Endodermal cell (in vitro differentiated cells): ENCODE data around the gene KAZN. TPM values are rescaled to one million over a fixed set of nuclear protein-coding genes. Genes with fewer than 3 reads are reported as not detected.
A peak's percentile ranks its signal among the peaks of the same experiment; 100 is the strongest.

Experiments
- DNase-seq: peaks from one replicate; pipeline ENCODE4 v3.0.0-alpha.2; 2017
- H3K27ac ChIP-seq: 2 replicates; pipeline ENCODE4 v1.5.1; 2013; ENCODE audit warnings: mild to moderate bottlenecking, low read depth, low read length, moderate library complexity
- H3K27me3 ChIP-seq: 2 replicates; pipeline ENCODE4 v1.6.1; 2013; ENCODE audit warnings: mild to moderate bottlenecking, low read length, moderate library complexity; ENCODE audit not compliant: insufficient read depth, control insufficient read depth, poor library complexity, severe bottlenecking
- H3K36me3 ChIP-seq: 2 replicates; pipeline ENCODE4 v1.7.0; 2013; ENCODE audit warnings: mild to moderate bottlenecking, low read length, moderate library complexity; ENCODE audit not compliant: control insufficient read depth, insufficient read depth
- H3K4me1 ChIP-seq: one replicate; pipeline ENCODE4 v1.7.0; 2013; ENCODE audit warnings: low read length; ENCODE audit not compliant: control insufficient read depth, insufficient read depth
- H3K4me3 ChIP-seq: 2 replicates; pipeline ENCODE4 v1.5.1; 2013; ENCODE audit warnings: mild to moderate bottlenecking, low read length, moderate library complexity
- H3K9ac ChIP-seq: 2 replicates; pipeline ENCODE4 v1.6.1; 2013; ENCODE audit warnings: mild to moderate bottlenecking, low read length, moderate library complexity; ENCODE audit not compliant: poor library complexity, severe bottlenecking; ENCODE audit errors: extremely low read depth
- H3K9me3 ChIP-seq: 2 replicates; pipeline ENCODE4 v1.6.1; 2013; ENCODE audit warnings: mild to moderate bottlenecking, low read length, moderate library complexity; ENCODE audit not compliant: control insufficient read depth
- H3K27ac Mint-ChIP-seq: 2 replicates; pipeline ENCODE4 v1.8.0; 2020; ENCODE audit warnings: mixed read lengths
- H3K27me3 Mint-ChIP-seq: 2 replicates; pipeline ENCODE4 v1.8.0; 2021; ENCODE audit warnings: mild to moderate bottlenecking, mixed read lengths; ENCODE audit not compliant: insufficient read depth
- H3K36me3 Mint-ChIP-seq: 2 replicates; pipeline ENCODE4 v1.8.0; 2020; ENCODE audit warnings: low read depth, mixed read lengths
- H3K4me1 Mint-ChIP-seq: 2 replicates; pipeline ENCODE4 v1.8.0; 2020; ENCODE audit warnings: mixed read lengths
- H3K4me3 Mint-ChIP-seq: 2 replicates; pipeline ENCODE4 v1.8.0; 2020; ENCODE audit warnings: mild to moderate bottlenecking, moderate library complexity, mixed read lengths
- H3K9me3 Mint-ChIP-seq: 2 replicates; pipeline ENCODE4 v1.8.0; 2020; ENCODE audit warnings: mild to moderate bottlenecking, mixed read lengths
- CTCF ChIP-seq: fragments of 200-600 bp; sonication (generic); conservative IDR thresholded peaks from 2 replicates; pipeline ENCODE4 v1.5.0; 2021; ENCODE audit warnings: antibody characterized with exemption, mild to moderate bottlenecking
- WGBS, 2 experiments: methylation state at CpG; one replicate each; pipeline versions ENCODE4 v1.1.5 to v1.1.7; 2013; ENCODE audit warnings: missing lambda C conversion rate in 2 of 2, mixed read lengths in 1 of 2; ENCODE audit not compliant: insufficient coverage in 1 of 2, insufficient read length in 1 of 2; 5-methylcytosine and 5-hydroxymethylcytosine counted together
- total RNA-seq, 2 donors: library from RNA; stranded (reverse); fragmentation: NEBNext Ultra II Directional in 1 of 2; extraction: Animal tissue kit (Norgen Biotek cat#: 25700) in 1 of 2; gene quantifications; 2 replicates in 1 of 2; 3 replicates in 1 of 2; pipeline ENCODE4 v1.2.1, GENCODE V29; 2021

KAZN gene
- total RNA-seq, 2 donors from 2014 or later: 12.4 to 13.9 TPM

- 92 to 96% methylated on average over 11 to 14 of the region's 14 CpGs for WGBS, 2 experiments
- Histone ChIP-seq H3K36me3 (no peaks in the 10 kb centered on the region), H3K9ac (no peak overlapping the region), H3K9me3 (no peaks in the 10 kb centered on the region), H3K27ac (peak overlapping the region; percentile 38), H3K4me1 (no peaks in the 10 kb centered on the region), H3K27me3 (no peaks in the 10 kb centered on the region), H3K4me3 (no peak overlapping the region)
- Mint-ChIP-seq H3K9me3 (no peaks in the 10 kb centered on the region), H3K27me3 (no peaks in the 10 kb centered on the region), H3K4me1 (no peaks in the 10 kb centered on the region), H3K27ac (no peak overlapping the region), H3K4me3 (no peak overlapping the region), H3K36me3 (peaks cover 2% of the 10 kb centered on the region)
- no peak for DNase-seq
- no peak for TF ChIP-seq CTCF
Measured at GRCh38 chr1:15070145-15070748, 471.8 kb downstream of the KAZN start.

DNA sequence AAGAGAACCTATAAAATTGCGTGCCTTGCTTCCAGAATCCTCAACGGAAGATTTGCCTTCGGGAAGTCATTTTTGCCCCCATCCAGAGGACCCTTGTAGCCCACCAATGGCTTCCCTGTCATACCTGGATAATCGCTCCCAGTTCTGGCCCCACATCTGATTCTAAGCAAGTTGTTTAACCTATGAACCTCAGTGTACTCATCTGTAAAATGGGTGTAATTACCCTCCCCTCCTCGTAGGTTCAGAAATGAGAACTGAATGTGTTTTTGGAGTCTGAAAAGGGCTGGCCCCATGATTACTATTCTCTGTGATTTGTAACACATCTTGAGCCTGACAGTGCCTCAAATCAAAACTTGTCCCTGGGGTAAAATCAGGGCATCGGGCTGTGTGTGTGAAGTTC is 473.5 kb downstream of the KAZN start:
- H3K9me3 ChIP-seq: no peaks in the 10 kb centered on the region
- no peaks in the 10 kb centered on the region for H3K4me1 ChIP-seq
- Mint-ChIP-seq H3K36me3 (no peaks in the 10 kb centered on the region), H3K4me3 (no peak overlapping the region), H3K27me3 (no peaks in the 10 kb centered on the region), H3K27ac (no peak overlapping the region), H3K4me1 (no peaks in the 10 kb centered on the region), H3K9me3 (no peaks in the 10 kb centered on the region)
- no peak for DNase-seq
- H3K27me3 ChIP-seq: no peaks in the 10 kb centered on the region
- 92 to 96% methylated on average over 5 to 6 of the region's 6 CpGs for WGBS, 2 experiments
- no peaks in the 10 kb centered on the region for H3K36me3 ChIP-seq
- H3K27ac ChIP-seq: no peak overlapping the region
- no peak overlapping the region for H3K4me3 ChIP-seq
- no peak for TF ChIP-seq CTCF
- H3K9ac ChIP-seq: no peak overlapping the region

DNA sequence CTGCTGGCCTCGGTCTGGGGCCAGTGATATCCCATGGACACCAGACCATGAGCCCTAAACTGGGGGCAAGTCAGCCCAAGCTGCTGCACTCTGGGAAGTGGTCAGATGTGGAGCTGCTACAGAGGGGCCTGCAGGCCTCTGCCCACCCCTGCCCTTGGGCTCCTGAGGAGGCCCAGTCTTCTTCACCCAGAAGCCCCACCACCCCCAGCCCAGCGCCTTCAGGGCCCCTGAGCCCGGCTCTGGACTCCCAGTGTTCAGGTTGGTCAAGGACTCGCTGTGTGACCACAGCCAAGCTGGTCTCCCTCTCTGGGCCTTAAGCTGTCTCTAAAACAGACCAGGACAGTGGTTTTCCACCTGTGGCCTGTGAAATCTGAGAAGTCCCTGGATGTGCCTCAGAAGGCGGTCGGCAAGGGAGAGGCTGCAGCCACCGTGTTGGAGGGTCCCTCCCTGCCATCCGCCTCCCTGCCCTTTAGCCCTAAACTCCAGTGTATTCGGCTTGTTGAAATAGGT is 475.4 kb downstream of the KAZN start:
- no peaks in the 10 kb centered on the region for H3K36me3 ChIP-seq
- no peak overlapping the region for H3K27ac Mint-ChIP-seq
- no peak overlapping the region for H3K4me3 ChIP-seq
- TF ChIP-seq CTCF: no peak
- no peaks in the 10 kb centered on the region for H3K27me3 ChIP-seq
- no peaks in the 10 kb centered on the region for H3K9me3 ChIP-seq
- no peaks in the 10 kb centered on the region for H3K27me3 Mint-ChIP-seq
- no peaks in the 10 kb centered on the region for H3K4me1 ChIP-seq
- no peak overlapping the region for H3K27ac ChIP-seq
- no peaks in the 10 kb centered on the region for H3K4me1 Mint-ChIP-seq
- no peak for DNase-seq
- 89 to 97% methylated on average over 5 to 9 of the region's 9 CpGs for WGBS, 2 experiments
- no peaks in the 10 kb centered on the region for H3K9me3 Mint-ChIP-seq
- H3K9ac ChIP-seq: no peak overlapping the region
- no peak overlapping the region for H3K4me3 Mint-ChIP-seq
- H3K36me3 Mint-ChIP-seq: no peaks in the 10 kb centered on the region
